Ovary (tissue), 9 donors: ENCODE results near the gene SLCO6A1. TPM values are rescaled to one million over a fixed set of nuclear protein-coding genes. Genes with fewer than 3 reads are reported as not detected.

Source experiments
- DNase-seq, 5 donors: peaks; one replicate each; pipeline ENCODE4 v3.0.0-alpha.2; 2019 to 2020
- H3K27ac ChIP-seq, 2 donors: fragments of 200-600 bp; one replicate each; pipeline versions ENCODE4 v1.5.1 to v1.8.0; 2019 to 2022
- H3K27me3 ChIP-seq: fragments of 200-600 bp; one replicate; pipeline ENCODE4 v1.8.0; 2022
- H3K36me3 ChIP-seq: fragments of 200-600 bp; sonication (generic); one replicate; pipeline ENCODE4 v1.5.1; 2019
- H3K4me1 ChIP-seq: one replicate; pipeline ENCODE4 v1.8.1; 2013; ENCODE audit warnings: mild to moderate bottlenecking, moderate library complexity; ENCODE audit not compliant: insufficient read depth
- H3K4me3 ChIP-seq: fragments of 200-600 bp; sonication (generic); one replicate; pipeline ENCODE4 v1.5.1; 2017
- H3K9me3 ChIP-seq, 2 donors: fragments of 200-600 bp in 1 of 2; sonication (generic) in 1 of 2; one replicate each; pipeline versions ENCODE4 v1.5.1 to v1.8.1; 2013 to 2019; ENCODE audit warnings: mild to moderate bottlenecking in 1 of 2, moderate library complexity in 1 of 2
- EP300 ChIP-seq: sonication (generic); formaldehyde crosslinking; IDR thresholded peaks from one replicate; pipeline ENCODE4 v1.6.1; 2017; ENCODE audit warnings: antibody characterized with exemption
- POLR2A ChIP-seq: fragments of 450-650 bp; IDR thresholded peaks from one replicate; pipeline ENCODE4 v1.6.1; 2017; ENCODE audit warnings: antibody characterized with exemption, mild to moderate bottlenecking, moderate library complexity
- WGBS, 3 donors: extraction: QIAGEN DNeasy Blood & Tissue Kit in 1 of 3; methylation state at CpG; one replicate each; pipeline versions ENCODE4 v1.1.5 to v1.1.7; 2013 to 2017; 5-methylcytosine and 5-hydroxymethylcytosine counted together
- intact Hi-C, 4 donors: fragments of 100-400 bp; cut with DNase I; formaldehyde crosslinking; loops; one replicate each; pipeline versions ENCODE4 v1.11.0 to v1.15.1; 2022 to 2023
- polyA plus RNA-seq, 2 donors: library from polyadenylated mRNA; stranded (reverse); fragments of 200-250 nt in 1 of 2; fragments of 350-450 nt in 1 of 2; fragmentation: Illumina TruSeq in 1 of 2; extraction: RNeasy Lipid Tissue Mini Kit (QIAGEN cat#74804) in 1 of 2; gene quantifications; one replicate each; pipeline ENCODE4 v1.2.3, GENCODE V29; 2013 to 2014
- total RNA-seq, 7 donors: library from RNA; depleted of rRNA in 2 of 7; stranded (reverse); fragments of >200 nt in 2 of 7; fragmentation: NEBNext Ultra II Directional in 3 of 7; extraction: Animal tissue kit (Norgen Biotek cat#: 25700) in 3 of 7; gene quantifications; one replicate each; pipeline versions ENCODE4 v1.1.0 to v1.2.4, GENCODE V29; 2016 to 2023
- TF ChIP-seq, protein P1 (sequence below), 3 donors: fragments of 450-650 bp in 2 of 3; fragments of 200-600 bp in 1 of 3; IDR thresholded peaks; one replicate each; pipeline versions ENCODE4 v1.5.1 to v1.8.0; 2016 to 2022; ENCODE audit warnings: antibody characterized with exemption in 3 of 3, mild to moderate bottlenecking in 1 of 3
- donor health status: DM: no; HTN: no; CAD: no; lungs with moderate emphysema.
- donor health status: DM: no; HTN: no; CAD: no.
- donor health status: Bipolar disorder and iron deficiency.
- donor health status: DM: yes; HTN: yes; CAD: no.
- donor health status: DM: no; HTN: no; CAD: no.
- donor health status: DM: yes; HTN: yes; CAD: no.

SLCO6A1 gene
- total and polyA plus RNA-seq, 9 donors = not detected

DNA sequence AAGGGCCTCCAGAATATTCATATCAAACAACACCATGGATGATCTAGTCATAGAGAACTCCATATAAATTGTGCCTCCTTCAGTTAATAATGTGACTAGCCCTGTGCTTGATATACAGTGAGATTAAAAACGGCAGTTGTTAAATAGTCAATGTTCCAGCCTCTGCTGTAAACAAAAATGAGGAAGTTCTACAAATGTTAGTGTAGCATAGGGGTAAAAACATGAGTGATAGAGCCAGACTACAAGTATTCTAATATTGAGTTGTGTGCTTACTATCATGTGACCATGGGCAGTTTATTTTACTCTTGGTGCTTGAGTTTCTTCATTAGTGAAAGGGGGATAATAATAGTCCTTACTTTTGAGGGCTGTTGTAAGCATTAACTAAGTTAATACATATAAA, 43.3 kb upstream of the SLCO6A1 start:
- no peak for TF ChIP-seq POLR2A
- TF ChIP-seq, protein P1, sequence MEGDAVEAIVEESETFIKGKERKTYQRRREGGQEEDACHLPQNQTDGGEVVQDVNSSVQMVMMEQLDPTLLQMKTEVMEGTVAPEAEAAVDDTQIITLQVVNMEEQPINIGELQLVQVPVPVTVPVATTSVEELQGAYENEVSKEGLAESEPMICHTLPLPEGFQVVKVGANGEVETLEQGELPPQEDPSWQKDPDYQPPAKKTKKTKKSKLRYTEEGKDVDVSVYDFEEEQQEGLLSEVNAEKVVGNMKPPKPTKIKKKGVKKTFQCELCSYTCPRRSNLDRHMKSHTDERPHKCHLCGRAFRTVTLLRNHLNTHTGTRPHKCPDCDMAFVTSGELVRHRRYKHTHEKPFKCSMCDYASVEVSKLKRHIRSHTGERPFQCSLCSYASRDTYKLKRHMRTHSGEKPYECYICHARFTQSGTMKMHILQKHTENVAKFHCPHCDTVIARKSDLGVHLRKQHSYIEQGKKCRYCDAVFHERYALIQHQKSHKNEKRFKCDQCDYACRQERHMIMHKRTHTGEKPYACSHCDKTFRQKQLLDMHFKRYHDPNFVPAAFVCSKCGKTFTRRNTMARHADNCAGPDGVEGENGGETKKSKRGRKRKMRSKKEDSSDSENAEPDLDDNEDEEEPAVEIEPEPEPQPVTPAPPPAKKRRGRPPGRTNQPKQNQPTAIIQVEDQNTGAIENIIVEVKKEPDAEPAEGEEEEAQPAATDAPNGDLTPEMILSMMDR (IDR thresholded peaks at IDR 0.05) = no peak
- TF ChIP-seq EP300 = no peak
- DNase-seq = no peak
- H3K4me3 ChIP-seq = no peak overlapping the region
- 56 to 62% (median 57%) methylated on average over 1 of the region's 1 CpG for WGBS, 3 donors
- H3K27me3 ChIP-seq = no peaks in the 10 kb centered on the region
- intact Hi-C loops = no loop called here
- no peaks in the 10 kb centered on the region for H3K4me1 ChIP-seq
- H3K9me3 ChIP-seq = no peaks in the 10 kb centered on the region
- no peaks in the 10 kb centered on the region for H3K36me3 ChIP-seq
- H3K27ac ChIP-seq = no peak overlapping the region

DNA sequence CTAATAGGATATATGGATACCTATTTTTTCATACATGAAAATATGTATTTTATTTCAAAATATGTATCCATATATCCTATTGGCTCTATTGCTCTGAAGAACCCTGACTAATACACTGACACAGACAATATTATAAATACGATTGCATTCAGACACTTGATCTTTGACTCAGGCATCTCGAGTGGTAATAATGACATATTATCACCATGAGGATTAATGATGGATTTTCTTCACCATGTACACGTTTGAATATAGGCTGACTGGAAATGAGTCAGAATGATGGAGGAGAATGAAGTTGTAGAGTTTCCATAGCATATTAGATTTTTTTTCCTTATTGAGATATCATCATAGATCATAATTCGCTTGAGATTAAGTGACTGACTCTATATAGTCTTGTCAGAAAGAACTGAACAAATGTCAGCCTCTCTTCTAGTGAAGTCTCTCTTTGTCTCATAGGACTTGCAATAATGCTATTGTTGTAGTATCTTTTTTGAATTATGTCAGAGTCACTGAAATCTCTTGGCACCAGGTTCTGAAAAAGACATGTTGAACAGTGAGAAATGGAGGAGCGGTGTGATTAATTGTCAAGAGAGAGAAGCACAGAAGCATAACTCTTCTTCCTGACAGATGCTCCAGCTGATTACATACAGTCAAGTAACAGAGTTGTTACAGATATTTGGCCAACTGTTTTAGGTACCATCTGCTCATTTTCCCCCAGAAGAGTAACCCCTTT, 41.4 kb upstream of the SLCO6A1 start:
- H3K27ac ChIP-seq = no peak overlapping the region
- 72 to 79% (median 79%) methylated on average over 5 of the region's 5 CpGs for WGBS, 3 donors
- no peaks in the 10 kb centered on the region for H3K27me3 ChIP-seq
- H3K9me3 ChIP-seq = no peaks in the 10 kb centered on the region
- DNase-seq = no peak
- no peak overlapping the region for H3K4me3 ChIP-seq
- no peaks in the 10 kb centered on the region for H3K4me1 ChIP-seq
- no peaks in the 10 kb centered on the region for H3K36me3 ChIP-seq
- intact Hi-C loops = no loop called here
- TF ChIP-seq EP300 (no peak), POLR2A (no peak)
- TF ChIP-seq, protein P1 (IDR thresholded peaks at IDR 0.05) = no peak

DNA sequence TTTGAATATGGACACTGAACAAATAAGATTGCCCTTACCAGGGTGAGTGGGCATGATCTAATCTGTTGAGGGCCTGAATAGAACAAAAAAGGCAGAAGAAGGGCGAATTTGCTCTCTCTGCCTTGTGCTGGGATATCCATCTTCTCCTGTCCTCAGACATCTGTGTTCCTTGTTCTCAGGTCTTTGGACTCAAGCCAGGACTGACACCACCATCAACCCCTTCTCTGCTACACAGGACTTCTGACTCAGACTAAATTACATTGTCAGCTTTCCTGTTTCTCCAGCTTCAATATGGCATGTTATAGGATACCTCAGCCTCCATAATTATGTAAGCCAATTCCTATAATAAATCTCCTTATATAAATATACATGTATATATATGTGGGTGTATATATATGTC, 40.8 kb upstream of the SLCO6A1 start:
- no peaks in the 10 kb centered on the region for H3K27me3 ChIP-seq
- intact Hi-C loops = no loop called here
- 85 to 86% (median 86%) methylated on average over 1 of the region's 1 CpG for WGBS, 3 donors

DNA sequence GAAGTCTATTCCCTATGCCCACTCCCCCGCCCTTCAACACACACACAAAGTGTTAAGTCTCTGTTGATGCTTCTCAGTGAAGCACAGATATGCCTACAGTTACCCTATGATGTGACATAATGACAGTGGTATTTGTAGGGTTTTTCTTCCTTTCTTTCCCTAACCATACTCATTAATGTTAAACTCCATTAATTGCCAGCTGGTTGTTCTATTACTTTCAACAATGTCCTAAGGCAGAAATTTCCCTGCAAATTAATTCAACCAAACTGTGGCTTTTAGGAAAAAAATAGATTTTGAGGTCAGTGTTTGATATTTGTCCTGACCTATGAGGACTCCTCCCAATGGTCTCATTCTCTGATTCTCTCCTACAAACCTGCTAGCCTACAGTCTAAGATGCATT, 38.2 kb upstream of the SLCO6A1 start:
- intact Hi-C loops = no loop called here
- Histone ChIP-seq H3K36me3 (no peaks in the 10 kb centered on the region), H3K9me3 (no peaks in the 10 kb centered on the region), H3K4me3 (no peak overlapping the region), H3K27ac (no peak overlapping the region), H3K27me3 (no peaks in the 10 kb centered on the region), H3K4me1 (no peaks in the 10 kb centered on the region)
- DNase-seq = no peak
- WGBS, 3 donors = 57 to 75% (median 63%) methylated on average over 1 of the region's 1 CpG
- TF ChIP-seq EP300 = no peak
- TF ChIP-seq POLR2A = no peak
- TF ChIP-seq, protein P1 (IDR thresholded peaks at IDR 0.05) = no peak

More for the DNA sequence above, 40.8 kb upstream of the SLCO6A1 start:
- H3K9me3 ChIP-seq = no peaks in the 10 kb centered on the region
- TF ChIP-seq EP300 = no peak
- H3K36me3 ChIP-seq = no peaks in the 10 kb centered on the region
- H3K27ac ChIP-seq = no peak overlapping the region
- no peaks in the 10 kb centered on the region for H3K4me1 ChIP-seq
- no peak for DNase-seq
- no peak overlapping the region for H3K4me3 ChIP-seq

DNA sequence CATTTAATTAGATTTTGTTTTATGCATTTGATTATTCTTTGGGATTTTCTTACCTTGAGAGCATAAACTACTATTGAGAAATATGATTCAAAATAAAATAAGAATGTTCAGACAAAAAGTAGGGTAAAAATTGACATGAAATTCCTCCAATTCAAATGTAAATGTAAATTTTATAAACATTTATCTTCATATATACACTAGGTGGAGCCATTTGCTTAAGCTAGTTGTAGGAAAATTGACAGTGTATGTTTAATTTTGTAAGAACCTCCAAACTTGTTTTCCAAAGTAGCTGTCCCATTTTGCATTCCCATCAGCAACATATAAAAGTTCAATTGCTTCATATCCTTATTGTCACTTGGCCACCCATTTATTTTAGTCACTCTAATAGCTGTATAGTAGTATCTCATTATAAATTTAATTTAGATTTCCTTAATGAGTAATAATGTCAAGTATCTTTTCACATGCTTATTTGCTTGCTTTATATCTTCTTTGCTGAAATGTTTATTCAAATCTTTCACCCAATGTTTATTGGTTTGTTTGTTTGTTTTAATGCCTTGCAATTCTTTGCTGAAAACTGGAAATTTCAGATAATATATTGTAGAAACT, 37.6 kb upstream of the SLCO6A1 start:
- Histone ChIP-seq H3K27me3 (no peaks in the 10 kb centered on the region), H3K4me1 (no peaks in the 10 kb centered on the region), H3K36me3 (no peaks in the 10 kb centered on the region), H3K27ac (no peak overlapping the region), H3K4me3 (no peak overlapping the region), H3K9me3 (no peaks in the 10 kb centered on the region)
- TF ChIP-seq POLR2A = no peak
- DNase-seq = no peak
- intact Hi-C loops = no loop called here
